Calu3 (cell line): Measurements from ENCODE around the gene SLC35B1. TPM values are rescaled to one million over a fixed set of nuclear protein-coding genes. Genes with fewer than 3 reads are reported as not detected.

Experiments
- BruUV-seq: library from RNA; stranded (reverse); fragments of 400-500 nt; replicated peaks from 2 replicates; lab custom pipeline; 2021; lab: Mats Ljungman, UMichigan
- CTCF ChIA-PET: fragments of 300-600 bp; sonication (Branson Sonifier 250); formaldehyde crosslinking; loops from one replicate; lab custom pipeline; 2022; ENCODE audit warnings: antibody characterized with exemption; lab: Charles Lee
- DNase-seq: peaks from one replicate; pipeline ENCODE4 v3.0.0; 2022
- H3K27ac Mint-ChIP-seq: one replicate; pipeline ENCODE4 v1.8.0; 2022; ENCODE audit warnings: mixed read lengths; ENCODE audit not compliant: unreplicated experiment
- H3K27me3 Mint-ChIP-seq: one replicate; pipeline ENCODE4 v1.8.0; 2022; ENCODE audit warnings: mixed read lengths; ENCODE audit not compliant: unreplicated experiment
- H3K36me3 Mint-ChIP-seq: one replicate; pipeline ENCODE4 v1.8.0; 2022; ENCODE audit warnings: mild to moderate bottlenecking, moderate library complexity, mixed read lengths; ENCODE audit not compliant: insufficient read depth, unreplicated experiment
- H3K4me1 Mint-ChIP-seq: one replicate; pipeline ENCODE4 v1.8.0; 2022; ENCODE audit warnings: mild to moderate bottlenecking, low read depth, mixed read lengths; ENCODE audit not compliant: unreplicated experiment
- H3K4me3 Mint-ChIP-seq: one replicate; pipeline ENCODE4 v1.8.0; 2022; ENCODE audit warnings: mild to moderate bottlenecking, low read depth, moderate library complexity, mixed read lengths; ENCODE audit not compliant: unreplicated experiment
- H3K9me3 Mint-ChIP-seq: one replicate; pipeline ENCODE4 v1.8.0; 2022; ENCODE audit warnings: low read depth, mixed read lengths; ENCODE audit not compliant: unreplicated experiment
- intact Hi-C: fragments of 100-400 bp; cut with micrococcal nuclease; formaldehyde crosslinking; loops from one replicate; pipeline ENCODE4 v1.10.0; 2022; ENCODE audit not compliant: unreplicated experiment
- total RNA-seq: library from RNA; stranded (reverse); gene quantifications from 2 replicates; pipeline ENCODE4 v1.2.3, GENCODE V29; 2022
- TF ChIP-seq, protein P1 (sequence below): fragments of 200-600 bp; IDR thresholded peaks from one replicate; pipeline ENCODE4 v1.8.0; 2022; ENCODE audit warnings: antibody characterized with exemption; ENCODE audit not compliant: unreplicated experiment

The SLC35B1 gene
- total RNA-seq, 1 experiment from 2014 or later: 117 TPM

DNA sequence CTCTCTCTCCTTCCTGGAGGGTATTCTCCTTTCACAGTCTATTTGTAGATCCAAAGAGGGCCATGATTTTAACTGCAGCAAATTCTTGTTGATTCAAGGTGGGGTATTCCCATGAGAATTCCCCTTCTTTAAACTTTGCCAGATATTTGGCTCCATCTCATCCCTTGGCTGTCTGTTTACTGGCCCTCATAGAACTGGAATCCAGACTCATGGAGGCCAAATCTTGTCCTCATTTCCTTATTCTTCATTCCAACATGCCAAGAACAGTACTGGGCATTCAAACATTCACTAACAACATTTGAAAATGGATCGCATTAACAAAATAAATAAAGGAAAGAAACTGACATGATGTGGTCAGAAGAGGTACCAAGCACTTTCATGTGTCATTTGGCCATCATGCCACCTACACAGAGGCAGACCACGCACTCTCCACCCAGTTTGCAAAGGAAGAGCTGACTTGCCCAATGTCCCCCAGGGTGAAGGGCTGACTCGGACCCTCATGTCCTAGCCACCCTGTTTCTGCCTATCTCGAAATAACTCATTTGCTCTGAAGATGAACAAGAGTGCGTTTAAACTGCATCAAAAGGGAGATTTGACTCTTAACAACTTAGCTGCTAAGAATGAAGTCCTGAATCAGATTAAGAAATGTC lies 23.1 kb upstream of the SLC35B1 start:
- H3K27me3 Mint-ChIP-seq: no peaks in the 10 kb centered on the region
- no peak overlapping the region for H3K27ac Mint-ChIP-seq
- no peaks in the 10 kb centered on the region for H3K9me3 Mint-ChIP-seq
- no TSS peak for BruUV-seq
- DNase-seq: no peak
- intact Hi-C loops: no loop called here
- no peak overlapping the region for H3K4me3 Mint-ChIP-seq
- H3K4me1 Mint-ChIP-seq: no peaks in the 10 kb centered on the region
- H3K36me3 Mint-ChIP-seq: no peaks in the 10 kb centered on the region
- TF ChIP-seq, protein P1, sequence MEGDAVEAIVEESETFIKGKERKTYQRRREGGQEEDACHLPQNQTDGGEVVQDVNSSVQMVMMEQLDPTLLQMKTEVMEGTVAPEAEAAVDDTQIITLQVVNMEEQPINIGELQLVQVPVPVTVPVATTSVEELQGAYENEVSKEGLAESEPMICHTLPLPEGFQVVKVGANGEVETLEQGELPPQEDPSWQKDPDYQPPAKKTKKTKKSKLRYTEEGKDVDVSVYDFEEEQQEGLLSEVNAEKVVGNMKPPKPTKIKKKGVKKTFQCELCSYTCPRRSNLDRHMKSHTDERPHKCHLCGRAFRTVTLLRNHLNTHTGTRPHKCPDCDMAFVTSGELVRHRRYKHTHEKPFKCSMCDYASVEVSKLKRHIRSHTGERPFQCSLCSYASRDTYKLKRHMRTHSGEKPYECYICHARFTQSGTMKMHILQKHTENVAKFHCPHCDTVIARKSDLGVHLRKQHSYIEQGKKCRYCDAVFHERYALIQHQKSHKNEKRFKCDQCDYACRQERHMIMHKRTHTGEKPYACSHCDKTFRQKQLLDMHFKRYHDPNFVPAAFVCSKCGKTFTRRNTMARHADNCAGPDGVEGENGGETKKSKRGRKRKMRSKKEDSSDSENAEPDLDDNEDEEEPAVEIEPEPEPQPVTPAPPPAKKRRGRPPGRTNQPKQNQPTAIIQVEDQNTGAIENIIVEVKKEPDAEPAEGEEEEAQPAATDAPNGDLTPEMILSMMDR: no peak
- CTCF ChIA-PET: interaction anchor here (0.9 kb wide), 1 partner anchor 17 kb away, joined by 3 read pairs; no protein-coding TSS in a partner anchor

DNA sequence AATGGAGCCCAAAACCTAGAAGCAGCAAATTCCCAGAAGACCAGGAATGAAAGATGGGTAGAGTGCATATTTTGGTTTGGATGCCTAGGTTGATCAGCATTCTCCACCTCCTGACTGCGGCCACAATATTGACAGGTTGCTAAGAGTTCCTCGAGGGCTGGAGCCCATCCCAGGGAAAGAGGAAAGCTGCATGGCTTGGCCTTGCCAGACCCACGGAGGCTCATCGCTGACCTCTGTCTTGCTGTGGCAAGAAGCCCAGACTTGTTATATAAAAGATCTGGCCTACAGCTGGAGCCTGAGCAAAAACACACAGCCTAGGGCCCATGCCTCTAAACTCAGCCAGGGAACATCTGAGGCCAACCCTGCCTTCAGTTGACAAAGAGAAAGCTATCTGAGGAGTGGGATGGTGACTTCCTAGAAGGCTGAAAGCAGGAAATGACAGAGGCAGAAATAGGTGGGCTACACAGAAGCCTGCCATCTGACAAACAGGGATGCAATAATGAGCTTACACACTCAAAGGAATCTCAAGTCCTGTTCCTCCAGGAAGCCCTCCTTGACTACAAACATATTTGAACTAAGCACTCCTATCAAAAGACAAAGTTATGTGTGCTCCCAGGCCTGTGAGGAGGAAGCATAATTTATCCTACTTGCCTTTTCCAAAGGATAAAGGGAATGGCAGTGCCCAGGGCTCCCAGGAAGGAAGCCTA lies 22.5 kb upstream of the SLC35B1 start:
- no peaks in the 10 kb centered on the region for H3K4me1 Mint-ChIP-seq
- DNase-seq: no peak
- BruUV-seq: no TSS peak
- H3K36me3 Mint-ChIP-seq: no peaks in the 10 kb centered on the region
- intact Hi-C loops: no loop called here
- no peaks in the 10 kb centered on the region for H3K27me3 Mint-ChIP-seq
- no peaks in the 10 kb centered on the region for H3K9me3 Mint-ChIP-seq
- TF ChIP-seq, protein P1: no peak
- H3K4me3 Mint-ChIP-seq: no peak overlapping the region
- H3K27ac Mint-ChIP-seq: no peak overlapping the region
- CTCF ChIA-PET: interaction anchor here (0.5 to 0.6 kb wide), 2 partner anchors 393 to 476 kb away, joined by 4 to 5 read pairs; no protein-coding TSS in a partner anchor

DNA sequence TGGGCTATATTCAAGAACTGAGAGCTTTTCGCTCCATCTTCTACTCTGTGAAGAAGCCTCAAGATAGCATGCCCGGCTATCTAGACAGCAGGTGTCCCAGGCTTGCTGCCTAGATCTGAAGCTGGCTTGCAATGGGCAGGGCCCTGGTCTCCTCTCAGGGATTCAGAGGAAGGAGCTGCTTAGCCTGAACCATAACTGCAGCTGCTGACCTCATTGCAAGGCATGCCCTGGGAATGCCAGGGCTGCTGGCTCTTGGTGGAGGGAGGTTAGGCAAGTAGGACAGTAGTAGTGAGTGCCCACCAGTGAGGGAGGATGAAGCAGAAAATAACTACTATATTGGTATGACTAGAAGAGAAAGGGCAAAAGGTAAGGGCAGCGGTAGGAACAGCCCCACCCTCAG lies 21.3 kb upstream of the SLC35B1 start:
- intact Hi-C loops: no loop called here
- DNase-seq: no peak
- Mint-ChIP-seq H3K27ac (no peak overlapping the region), H3K9me3 (no peaks in the 10 kb centered on the region), H3K4me3 (no peak overlapping the region), H3K4me1 (no peaks in the 10 kb centered on the region), H3K36me3 (no peaks in the 10 kb centered on the region), H3K27me3 (no peaks in the 10 kb centered on the region)
- CTCF ChIA-PET: interaction anchor here (0.7 kb wide), 1 partner anchor 62 kb away, joined by 4 read pairs; no protein-coding TSS in a partner anchor
- BruUV-seq: no TSS peak
- TF ChIP-seq, protein P1: no peak

DNA sequence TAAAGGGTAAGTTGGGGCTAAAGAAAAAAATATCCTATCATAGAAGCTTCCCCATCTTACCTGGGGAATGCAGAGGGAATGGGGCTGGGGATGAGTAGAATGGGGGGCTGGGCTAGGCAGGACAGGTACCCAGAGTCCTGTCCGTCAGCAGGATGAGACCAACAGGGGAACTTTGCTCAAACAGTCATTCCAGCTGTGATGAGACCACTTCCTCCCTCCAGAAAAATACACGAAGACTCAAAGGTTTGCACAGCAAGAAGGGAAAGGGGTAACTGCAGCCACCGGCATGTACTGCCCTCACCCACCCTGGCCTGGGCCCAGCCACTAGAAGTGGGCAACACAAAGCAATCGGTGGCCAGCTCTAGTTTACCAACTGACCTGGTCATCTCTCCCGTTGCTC lies 20.7 kb upstream of the SLC35B1 start:
- CTCF ChIA-PET: no interaction called here
- no TSS peak for BruUV-seq
- intact Hi-C loops: no loop called here
- Mint-ChIP-seq H3K36me3 (no peaks in the 10 kb centered on the region), H3K27me3 (no peaks in the 10 kb centered on the region), H3K4me3 (no peak overlapping the region), H3K27ac (no peak overlapping the region), H3K9me3 (no peaks in the 10 kb centered on the region), H3K4me1 (no peaks in the 10 kb centered on the region)
- TF ChIP-seq, protein P1: no peak
- no peak for DNase-seq
